DLD1 (cell line): ENCODE data around the gene SMYD3.

Source experiments
- in situ Hi-C: cut with HindIII; loops from 2 replicates; pipeline ENCODE4 v1.10.0; 2017; ENCODE audit warnings: low sequenced_read_pairs

The SMYD3 gene

DNA sequence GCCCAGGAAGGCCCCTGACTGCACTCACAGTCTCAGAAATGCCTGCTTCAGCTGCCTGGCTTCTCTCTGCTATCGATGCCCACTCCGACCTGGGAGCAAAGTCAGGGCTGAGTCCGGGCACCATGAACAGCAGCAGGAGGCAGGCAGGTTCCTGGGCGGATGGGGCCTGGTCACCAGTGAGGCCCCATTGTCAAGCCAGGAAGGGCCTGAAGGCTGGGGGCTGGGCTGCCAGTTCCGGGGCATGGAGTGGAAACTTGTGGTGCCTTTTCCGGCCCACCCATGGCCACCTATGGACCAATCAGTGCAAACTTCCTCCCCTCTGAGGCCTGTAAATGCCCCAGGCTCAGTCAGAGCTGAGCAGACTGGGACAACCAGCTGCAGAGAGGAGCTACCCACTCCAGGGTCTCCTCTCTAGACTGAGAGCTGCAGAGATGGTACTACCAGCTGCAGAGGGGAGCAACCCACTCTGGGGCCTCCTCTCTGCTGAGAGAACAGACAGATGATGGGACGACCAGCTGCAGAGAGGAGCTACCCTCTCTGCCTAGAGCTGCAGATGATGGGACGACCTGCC lies 286.5 kb downstream of the SMYD3 start:
- in situ Hi-C loops: no loop called here

DNA sequence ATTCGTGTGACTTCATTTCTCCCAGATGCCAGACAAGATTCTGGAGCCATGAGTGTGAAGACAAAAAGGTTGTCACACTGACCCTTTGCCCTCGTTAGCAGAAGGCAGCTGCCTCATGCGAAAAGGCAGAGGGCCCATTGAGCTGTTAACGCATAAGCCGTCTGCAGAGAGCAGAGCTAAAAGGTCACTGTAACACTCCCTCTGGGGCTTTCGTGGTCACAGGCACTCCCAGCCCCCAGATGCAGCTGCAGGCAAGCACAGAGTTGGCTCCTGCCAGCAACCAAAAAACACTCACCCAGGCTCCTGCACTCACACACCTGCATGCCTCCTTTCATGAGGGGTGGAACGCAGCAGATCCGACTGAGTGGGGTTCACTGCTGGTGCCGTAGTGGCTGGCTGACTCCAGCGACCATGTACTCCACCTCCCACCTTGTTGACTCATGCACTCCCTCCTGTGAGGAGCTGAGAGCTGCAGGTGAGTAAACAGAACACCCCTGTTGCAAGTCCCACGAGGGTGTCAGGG lies 287.5 kb downstream of the SMYD3 start:
- in situ Hi-C loops: no loop called here

DNA sequence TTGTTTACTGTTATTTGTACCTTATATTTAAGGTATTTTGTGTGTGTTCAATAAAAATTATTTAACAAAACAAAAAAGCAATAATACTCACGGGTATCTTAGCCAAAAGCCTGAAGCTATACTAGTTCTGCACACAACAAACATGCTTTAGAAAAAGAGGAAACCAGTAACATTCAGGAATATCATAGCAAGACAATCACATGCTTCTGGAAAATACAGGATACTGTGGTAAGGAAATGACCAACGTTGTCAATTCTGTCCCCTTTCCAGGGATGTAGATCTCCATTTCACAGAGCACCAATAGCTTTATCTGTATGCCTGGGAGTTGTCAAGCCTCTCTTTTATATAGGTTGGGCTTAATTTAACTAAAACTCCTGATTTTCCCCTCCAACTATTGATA lies 288.4 kb downstream of the SMYD3 start:
- in situ Hi-C loops: no loop called here

DNA sequence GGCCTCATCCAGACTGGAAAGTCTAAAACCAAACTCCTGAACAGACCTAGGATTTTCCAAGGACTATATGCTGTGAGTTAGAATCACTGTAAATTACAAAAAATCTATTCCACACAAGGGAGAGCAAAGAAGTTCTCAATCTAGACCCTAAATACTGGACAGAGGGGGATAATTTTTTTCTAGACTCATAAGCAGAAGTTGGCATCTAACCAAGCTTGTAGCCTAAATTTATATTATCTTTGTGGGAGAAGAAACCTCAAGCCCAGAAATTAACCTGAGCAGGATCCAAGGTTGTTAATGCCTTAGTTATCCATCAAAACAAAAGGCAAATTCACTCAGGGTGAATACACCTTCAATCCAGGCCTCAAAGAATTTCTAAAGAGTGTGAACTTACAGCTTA lies 290.2 kb downstream of the SMYD3 start:
- in situ Hi-C loops: no loop called here

DNA sequence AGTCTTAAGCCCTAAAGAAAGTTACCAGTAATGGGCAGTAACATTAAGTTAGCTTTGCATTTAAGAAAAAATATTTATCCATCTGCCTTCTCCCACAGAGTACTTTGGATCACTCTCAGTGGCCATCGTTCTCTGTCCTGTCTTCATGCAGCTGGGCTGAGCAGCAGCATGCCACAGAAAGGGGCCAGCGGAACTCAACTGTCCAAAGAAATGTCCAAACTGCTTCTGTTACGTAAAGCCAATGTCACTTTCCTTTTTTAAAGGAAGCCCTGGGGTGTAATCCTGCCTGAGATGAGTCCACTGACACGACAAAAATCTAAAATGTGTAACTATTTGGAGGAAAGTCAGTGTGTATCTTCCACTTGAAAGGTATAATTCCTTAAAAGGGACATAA lies 291.6 kb downstream of the SMYD3 start:
- in situ Hi-C loops: no loop called here

DNA sequence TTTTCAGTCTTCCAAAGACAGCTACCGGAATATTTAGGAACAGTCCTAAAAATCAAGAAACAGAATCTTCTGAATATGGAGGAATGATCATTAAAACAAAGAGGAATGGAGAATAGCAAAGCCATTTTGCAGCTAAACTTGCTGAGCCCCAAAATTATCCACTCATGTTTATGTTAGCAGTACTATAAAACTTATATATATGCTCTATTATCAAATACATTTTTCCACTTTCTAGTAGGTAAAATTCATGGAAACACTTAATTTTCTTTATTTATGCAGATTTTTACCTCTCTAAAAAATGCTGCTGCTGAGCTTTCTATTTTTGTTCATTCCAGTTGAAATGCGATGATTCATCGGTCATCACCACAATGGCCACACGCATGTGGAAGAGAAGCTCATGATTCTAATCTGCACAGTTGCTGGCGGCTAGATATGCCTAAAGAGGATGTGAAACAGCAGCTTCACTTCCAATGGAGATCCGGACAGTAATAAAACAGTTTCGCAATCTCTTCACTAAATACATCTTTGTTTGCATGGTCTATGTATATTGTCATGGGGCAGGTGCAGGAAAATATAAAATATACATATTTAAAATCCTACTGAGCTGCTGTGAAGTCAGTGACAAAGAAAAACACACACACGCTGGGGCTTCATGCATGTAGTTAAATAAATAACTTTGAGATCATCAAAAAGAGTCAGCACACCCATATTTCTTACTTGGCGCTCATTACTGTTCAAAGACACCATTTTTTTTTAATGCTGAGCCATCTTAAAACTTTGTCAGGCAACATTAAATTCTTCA lies 292.2 kb downstream of the SMYD3 start:
- in situ Hi-C loops: no loop called here

DNA sequence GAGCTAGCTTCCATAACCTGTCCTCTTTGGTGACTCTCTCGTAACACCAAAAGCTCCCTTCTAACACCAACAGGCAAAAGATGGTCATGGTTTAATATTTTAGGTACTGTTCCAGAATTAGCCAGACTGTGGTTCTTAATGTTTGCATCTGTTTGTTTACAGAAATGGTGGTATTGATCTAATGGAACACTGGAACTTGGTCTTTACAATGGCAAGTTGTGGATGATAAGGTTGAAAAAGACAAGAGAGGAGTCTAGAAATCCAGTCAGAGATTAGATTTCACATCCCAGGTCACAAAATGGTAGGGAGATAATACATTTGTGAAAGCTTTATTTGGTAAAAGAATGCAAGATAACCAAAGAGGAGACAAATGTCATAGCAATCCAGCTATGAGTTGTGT lies 293.1 kb downstream of the SMYD3 start:
- in situ Hi-C loops: no loop called here

DNA sequence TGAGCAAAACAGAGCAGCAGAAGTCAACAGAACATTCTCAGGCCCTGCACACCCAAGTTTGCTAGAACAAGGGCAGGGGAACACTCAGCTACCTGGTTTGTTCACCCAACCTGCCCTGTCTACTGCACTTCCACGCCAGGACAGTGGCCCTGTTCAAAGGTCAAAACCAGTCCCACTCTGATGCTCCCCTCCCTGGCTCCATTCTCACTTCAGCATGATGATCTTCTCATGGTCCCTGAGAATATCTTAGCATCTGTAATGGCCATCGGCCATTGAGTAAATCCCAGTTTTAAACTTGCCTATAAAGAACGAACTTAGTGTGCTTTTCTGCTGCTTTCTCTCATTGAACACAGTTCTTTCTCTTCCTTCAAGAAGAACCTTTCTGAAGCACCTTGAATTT lies 293.6 kb downstream of the SMYD3 start:
- in situ Hi-C loops: no loop called here

DNA sequence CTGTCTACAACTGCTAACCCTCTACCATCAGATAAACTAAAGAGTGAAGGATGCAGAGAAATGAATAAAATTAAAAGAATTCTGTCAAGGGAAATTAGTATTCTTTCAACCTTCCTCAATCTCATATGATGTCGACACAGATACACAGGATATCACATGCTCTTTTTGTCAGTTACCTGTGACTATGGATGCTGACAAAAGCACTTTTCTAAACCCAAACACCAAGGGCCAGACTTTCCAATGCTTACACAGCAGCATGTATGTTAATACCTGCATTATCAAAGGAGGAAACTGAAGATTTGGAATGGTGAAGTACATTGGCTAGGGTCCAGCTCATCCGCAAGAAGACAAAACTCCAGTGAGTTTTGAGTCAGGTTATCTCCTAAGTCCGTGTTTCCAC lies 294.0 kb downstream of the SMYD3 start:
- in situ Hi-C loops: no loop called here

DNA sequence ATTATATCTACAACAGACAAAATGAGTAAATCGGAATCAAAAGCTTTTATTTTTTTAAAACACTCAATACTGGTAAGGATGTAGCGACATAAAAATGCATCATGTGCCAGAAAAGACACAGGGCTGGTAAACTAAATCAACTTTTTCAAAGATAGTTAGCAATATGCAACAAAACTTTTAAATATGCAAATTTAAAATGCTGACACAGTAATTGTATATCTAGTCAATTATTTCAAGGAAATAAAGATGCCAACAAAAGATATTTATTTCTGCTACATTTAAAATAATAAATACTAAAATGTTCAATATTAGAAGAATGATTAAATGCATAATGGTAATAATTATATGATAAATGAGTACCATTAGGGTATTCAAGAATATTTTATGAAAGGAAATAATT lies 295.1 kb downstream of the SMYD3 start:
- in situ Hi-C loops: no loop called here

DNA sequence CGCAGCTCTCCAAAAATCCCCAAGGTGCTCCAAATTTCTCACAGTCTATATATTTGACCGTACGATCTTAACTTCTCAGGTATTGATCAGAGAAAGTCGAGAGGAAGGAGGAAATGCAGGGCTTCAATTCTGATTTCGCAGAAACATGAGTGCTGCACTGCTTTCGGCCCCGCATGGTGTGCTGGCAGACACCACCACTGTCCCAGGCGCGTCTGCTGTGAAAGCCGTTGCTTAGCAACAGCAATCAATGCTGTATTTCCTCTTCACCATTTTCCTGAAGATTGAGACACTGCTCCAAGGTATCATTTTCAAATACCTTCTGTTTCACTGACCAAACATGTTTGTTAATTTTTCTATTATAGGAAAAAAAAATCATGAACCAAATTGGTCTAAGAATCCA lies 296.3 kb downstream of the SMYD3 start:
- in situ Hi-C loops: no loop called here

DNA sequence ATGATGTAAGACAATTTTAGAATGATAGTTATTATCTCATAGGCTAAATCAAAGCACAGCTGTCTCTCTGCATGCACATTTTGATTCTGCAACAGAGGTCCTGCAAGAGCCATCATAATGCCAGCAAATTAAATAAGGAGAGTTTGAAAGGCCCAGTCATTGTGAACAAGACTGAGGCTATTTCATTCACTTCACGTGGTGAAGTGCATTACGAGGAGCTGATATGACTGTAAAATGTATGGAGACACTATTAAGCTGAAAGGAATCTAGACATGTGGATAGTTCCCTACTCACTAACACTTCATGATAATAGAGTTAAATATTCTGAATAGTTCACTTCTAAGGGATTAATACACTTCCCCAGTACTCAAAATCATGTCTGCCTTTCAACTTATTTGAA lies 299.0 kb downstream of the SMYD3 start:
- in situ Hi-C loops: no loop called here

DNA sequence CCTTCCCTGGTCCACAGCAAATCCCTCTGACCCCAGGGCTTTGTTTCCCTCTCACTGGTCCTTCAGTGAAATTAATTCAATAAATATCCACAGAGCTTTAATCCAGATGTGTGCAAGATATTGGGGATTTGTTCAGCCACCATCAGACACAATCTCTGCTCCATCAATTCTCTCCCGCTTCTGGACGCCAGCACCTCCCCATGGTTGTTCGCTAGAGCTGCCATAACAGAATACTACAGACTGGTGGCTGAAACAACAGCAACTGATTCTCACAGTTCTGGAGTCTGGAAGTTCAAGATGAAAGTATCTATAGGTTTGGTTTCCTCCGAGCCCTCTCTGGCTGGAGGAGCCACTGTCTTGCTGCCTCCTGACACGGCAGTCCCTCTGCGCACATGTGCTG lies 303.9 kb downstream of the SMYD3 start:
- in situ Hi-C loops: no loop called here

DNA sequence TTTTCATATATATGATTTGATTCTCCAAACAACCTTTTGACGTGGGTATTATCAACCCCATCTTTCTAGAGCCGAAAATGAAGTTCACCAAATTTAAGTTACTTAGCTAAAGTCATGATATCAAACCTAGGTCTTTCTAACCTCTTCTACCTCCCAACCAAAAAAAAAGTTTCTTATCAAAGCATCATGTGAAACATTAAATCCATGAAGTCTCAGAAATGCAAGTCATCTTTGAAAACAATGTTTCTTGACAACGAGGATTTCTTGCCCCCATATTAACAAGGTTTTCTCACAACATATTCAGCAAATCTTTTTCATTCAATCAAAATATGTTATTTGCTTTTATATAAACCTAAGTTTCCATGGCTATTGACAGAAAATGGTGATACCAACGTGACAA lies 306.3 kb downstream of the SMYD3 start:
- in situ Hi-C loops: no loop called here

DNA sequence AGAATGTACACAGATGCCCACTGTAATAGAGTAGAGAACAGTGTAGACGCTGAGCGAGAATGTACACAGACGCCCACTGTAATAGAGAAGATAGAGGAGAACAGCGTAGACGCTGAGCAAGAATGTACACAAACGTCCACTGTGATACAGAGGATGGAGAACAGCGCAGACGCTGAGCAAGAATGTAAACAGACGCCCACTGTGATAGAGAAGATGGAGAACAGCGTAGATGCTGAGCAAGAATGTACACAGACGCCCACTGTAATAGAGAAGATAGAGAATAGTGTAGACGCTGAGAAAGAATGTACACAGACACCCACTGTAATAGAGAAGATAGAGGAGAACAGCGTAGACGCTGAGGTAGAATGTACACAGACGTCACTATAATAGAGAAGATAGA lies 306.9 kb downstream of the SMYD3 start:
- in situ Hi-C loops: no loop called here

DNA sequence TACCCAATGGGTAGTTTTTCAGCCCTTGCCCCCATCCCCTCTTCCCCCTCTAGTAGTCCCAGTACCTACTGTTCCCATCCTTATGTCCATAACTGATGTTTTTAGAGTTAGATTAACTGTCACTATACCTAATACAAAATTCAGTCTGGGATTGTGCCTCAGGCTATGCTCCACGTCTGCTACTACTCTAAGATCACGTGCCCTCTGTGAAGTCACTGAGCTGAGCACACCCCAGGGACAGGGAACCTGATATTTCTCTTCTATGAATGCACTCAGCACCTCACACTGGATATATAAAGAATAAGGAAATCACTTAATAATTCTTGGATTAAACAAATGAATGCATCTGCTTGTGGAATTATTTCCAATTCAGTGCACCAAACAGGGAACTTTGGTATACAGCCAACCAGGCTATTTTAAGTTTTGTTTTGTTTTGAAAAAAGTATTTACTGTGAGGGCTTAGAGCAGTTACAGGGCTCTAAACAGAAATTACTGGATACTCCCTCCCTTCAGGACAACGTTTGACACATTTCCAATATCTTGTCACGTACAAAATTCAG lies 307.9 kb downstream of the SMYD3 start:
- in situ Hi-C loops: no loop called here

DNA sequence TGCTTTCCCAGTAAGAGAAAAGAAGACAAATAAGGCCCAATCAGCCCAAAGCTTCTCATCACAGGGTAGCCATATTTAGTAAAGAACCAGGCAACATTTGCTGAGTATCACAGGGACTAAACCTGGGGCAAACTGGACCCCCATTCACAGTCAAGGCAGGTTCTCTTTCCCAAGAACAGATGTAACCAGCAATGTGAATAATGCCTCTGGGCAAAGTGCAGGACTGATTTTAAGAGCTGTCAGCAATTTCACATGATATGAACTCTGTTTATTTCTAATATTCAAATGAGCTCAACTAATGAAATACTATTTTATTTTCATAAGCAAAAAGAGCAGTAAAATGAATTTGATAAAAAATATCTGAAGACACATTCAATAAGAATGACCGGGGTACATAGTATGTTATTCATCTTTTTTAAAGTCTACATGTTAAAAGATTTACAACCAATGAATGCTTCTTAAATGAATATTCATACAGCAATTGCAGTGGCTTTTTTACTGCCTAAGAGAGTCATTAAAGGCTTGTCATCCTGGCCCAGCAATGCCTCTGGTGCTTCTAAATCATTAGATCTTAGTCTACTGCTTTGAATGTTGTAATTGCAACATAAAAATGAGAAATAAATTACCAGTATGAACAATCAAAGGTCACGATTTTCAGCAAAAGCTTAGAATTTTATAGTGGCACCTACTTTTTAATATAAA lies 308.8 kb downstream of the SMYD3 start:
- in situ Hi-C loops: no loop called here

DNA sequence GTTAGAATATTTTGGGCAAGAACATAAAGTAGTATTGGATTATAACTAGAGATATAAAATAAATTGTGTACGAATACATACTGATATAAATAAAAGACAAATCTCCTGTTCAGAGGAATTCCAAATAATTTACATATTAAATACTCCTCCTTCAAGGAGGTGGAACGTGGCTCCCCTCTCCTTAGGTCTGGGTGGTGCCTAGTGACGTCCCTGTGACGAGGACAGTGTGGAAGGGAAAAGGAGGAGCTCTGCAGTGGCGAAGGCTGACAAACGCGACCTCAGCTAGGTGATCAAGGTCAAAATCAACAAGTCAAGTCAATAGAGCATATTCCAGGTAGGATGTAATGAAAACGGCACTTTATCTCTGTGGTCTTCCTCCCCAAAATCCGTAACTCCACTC lies 310.0 kb downstream of the SMYD3 start:
- in situ Hi-C loops: no loop called here

DNA sequence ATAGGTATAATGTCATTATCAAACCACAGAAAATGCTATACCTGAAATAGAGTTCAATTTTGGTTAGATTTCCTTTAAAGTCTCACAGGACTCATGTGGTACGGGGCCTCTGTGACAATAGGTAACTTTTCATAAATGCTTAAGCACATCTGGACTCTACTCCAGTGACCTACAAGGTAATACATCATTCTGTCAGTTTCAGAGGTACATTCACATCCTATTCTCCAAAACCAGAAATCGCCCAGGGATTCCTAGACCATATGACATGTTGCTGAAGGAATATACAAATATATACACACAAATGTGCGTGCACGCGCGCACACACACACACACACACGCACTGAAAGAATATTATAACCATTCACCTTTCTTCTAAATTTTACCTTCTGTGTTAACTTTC lies 311.8 kb downstream of the SMYD3 start:
- in situ Hi-C loops: no loop called here

DNA sequence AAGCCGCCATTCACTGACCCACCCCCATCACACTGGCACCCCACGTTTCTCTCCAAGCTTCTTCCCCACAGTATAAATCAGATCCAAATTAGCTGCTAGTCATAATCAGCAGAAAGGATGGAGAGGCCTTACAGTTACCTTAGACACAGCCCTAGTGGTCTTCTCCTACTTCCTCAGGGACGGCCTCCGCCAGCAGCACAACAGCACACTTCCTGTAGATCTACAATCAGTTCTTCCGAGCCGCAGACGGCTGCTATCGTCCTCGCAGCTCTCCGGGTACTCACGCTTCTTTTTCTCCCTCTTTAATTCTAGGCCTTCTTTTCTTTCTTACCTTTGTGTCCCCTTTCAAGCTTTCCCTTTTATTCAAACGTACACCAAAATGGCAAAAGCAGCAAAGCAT lies 313.5 kb downstream of the SMYD3 start:
- in situ Hi-C loops: no loop called here

DNA sequence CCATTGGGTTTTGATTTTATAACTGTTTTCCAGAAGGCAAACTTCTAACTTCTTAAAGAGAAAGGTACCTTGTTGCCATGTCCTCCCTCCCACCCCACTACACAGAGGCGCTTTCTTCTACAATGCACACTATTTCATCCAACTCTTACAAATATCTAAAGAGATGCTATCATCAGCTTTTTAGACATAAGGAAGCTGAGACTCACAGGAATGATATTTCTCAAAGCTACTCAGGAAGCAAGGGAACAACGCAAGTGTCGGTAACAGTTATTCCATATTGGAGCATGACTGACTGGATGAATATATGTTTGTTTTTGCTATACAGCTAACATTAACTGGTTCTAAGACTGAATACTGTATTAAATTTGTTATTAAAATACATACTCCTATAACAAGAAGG lies 318.0 kb downstream of the SMYD3 start:
- in situ Hi-C loops: no loop called here
